ENCODE data around the gene CTTN. TPM values are rescaled to one million over a fixed set of nuclear protein-coding genes. Genes with fewer than 3 reads are reported as not detected.
"Not testable (repeated sequence)": the region's sequence is repeated elsewhere in the genome, so short reads cannot be mapped to it uniquely, and the experiment has no call there.

CTTN gene
- total RNA-seq, 2 experiments from 2014 or later: 49.6 to 52.6 TPM

- no peak for DNase-seq
- peaks cover 23% of the 10 kb centered on the region for H3K36me3 Mint-ChIP-seq
- H3K4me3 Mint-ChIP-seq: no peak overlapping the region
- POLR2A ChIA-PET: no interaction called here
- H3K27me3 Mint-ChIP-seq: no peaks in the 10 kb centered on the region
- intact Hi-C loops (cut with micrococcal nuclease): no loop called here
- CTCF ChIA-PET: interaction anchor here (0.5 kb wide), 1 partner anchor 64 kb away, joined by 3 read pairs; no protein-coding TSS in a partner anchor
- H3K27ac Mint-ChIP-seq: no peak overlapping the region
- no peaks in the 10 kb centered on the region for H3K4me1 Mint-ChIP-seq (ENCODE audit: low read depth)
- no peaks in the 10 kb centered on the region for H3K9me3 Mint-ChIP-seq
Measured at GRCh38 chr11:70383664-70384565, 14.4 kb upstream of the CTTN start.

GRCh38 chr11:70384566-70385152 is 13.7 kb upstream of the CTTN start:
- no peak overlapping the region for H3K4me3 Mint-ChIP-seq
- no peak overlapping the region for H3K27ac Mint-ChIP-seq
- no peak for DNase-seq
- H3K27me3 Mint-ChIP-seq: no peaks in the 10 kb centered on the region
- H3K9me3 Mint-ChIP-seq: no peaks in the 10 kb centered on the region
- no peaks in the 10 kb centered on the region for H3K4me1 Mint-ChIP-seq (ENCODE audit: low read depth)
- CTCF ChIA-PET: no interaction called here
- H3K36me3 Mint-ChIP-seq: peaks cover 23% of the 10 kb centered on the region
- POLR2A ChIA-PET: no interaction called here
- intact Hi-C loops (cut with micrococcal nuclease): no loop called here

- ChIA-PET CTCF (no interaction called here), POLR2A (no interaction called here)
- H3K9me3 Mint-ChIP-seq: no peaks in the 10 kb centered on the region
- no peak for DNase-seq
- H3K4me3 Mint-ChIP-seq: no peak overlapping the region
- no peak overlapping the region for H3K27ac Mint-ChIP-seq
- no peaks in the 10 kb centered on the region for H3K4me1 Mint-ChIP-seq (ENCODE audit: low read depth)
- intact Hi-C loops (cut with micrococcal nuclease): no loop called here
- peaks cover 2% of the 10 kb centered on the region for H3K27me3 Mint-ChIP-seq
- H3K36me3 Mint-ChIP-seq: peaks cover 19% of the 10 kb centered on the region
Measured at GRCh38 chr11:70387564-70387963, 10.8 kb upstream of the CTTN start.

GRCh38 chr11:70389201-70389600 is 9.1 kb upstream of the CTTN start:
- no peak overlapping the region for H3K27ac Mint-ChIP-seq
- CTCF ChIA-PET: no interaction called here
- peaks cover 8% of the 10 kb centered on the region for H3K27me3 Mint-ChIP-seq
- H3K4me1 Mint-ChIP-seq (ENCODE audit: low read depth): no peaks in the 10 kb centered on the region
- no peak overlapping the region for H3K4me3 Mint-ChIP-seq
- POLR2A ChIA-PET: no interaction called here
- DNase-seq: no peak
- peaks cover 15% of the 10 kb centered on the region for H3K36me3 Mint-ChIP-seq
- H3K9me3 Mint-ChIP-seq: no peaks in the 10 kb centered on the region
- intact Hi-C loops (cut with micrococcal nuclease): no loop called here

- H3K27ac Mint-ChIP-seq; intact Hi-C loops (cut with micrococcal nuclease); H3K9me3 Mint-ChIP-seq; H3K4me1 Mint-ChIP-seq (ENCODE audit: low read depth); H3K4me3 Mint-ChIP-seq; CTCF ChIA-PET; POLR2A ChIA-PET; H3K36me3 Mint-ChIP-seq; DNase-seq: not testable (repeated sequence)
- H3K27me3 Mint-ChIP-seq: peaks cover 13% of the 10 kb centered on the region
Measured at GRCh38 chr11:70390882-70391281, 7.4 kb upstream of the CTTN start.

- Mint-ChIP-seq H3K27me3 (peaks cover 25% of the 10 kb centered on the region), H3K4me1 (ENCODE audit: low read depth) (peaks cover 11% of the 10 kb centered on the region), H3K36me3 (peaks cover 2% of the 10 kb centered on the region), H3K4me3 (no peak overlapping the region), H3K27ac (no peak overlapping the region), H3K9me3 (no peaks in the 10 kb centered on the region)
- CTCF ChIA-PET: no interaction called here
- intact Hi-C loops (cut with micrococcal nuclease): no loop called here
- POLR2A ChIA-PET: no interaction called here
- no peak for DNase-seq
Measured at GRCh38 chr11:70394211-70394950, 3.9 kb upstream of the CTTN start.

- peak overlapping the region; percentile 77 for H3K4me3 Mint-ChIP-seq
- H3K36me3 Mint-ChIP-seq: peaks cover 2% of the 10 kb centered on the region
- ChIA-PET POLR2A (interaction anchor here (1.5 kb wide), 1 partner anchor 27 kb away, joined by 6 read pairs; no protein-coding TSS in a partner anchor), CTCF (no interaction called here)
- no peak overlapping the region for H3K27ac Mint-ChIP-seq
- peaks cover 30% of the 10 kb centered on the region for H3K27me3 Mint-ChIP-seq
- H3K9me3 Mint-ChIP-seq: no peaks in the 10 kb centered on the region
- intact Hi-C loops (cut with micrococcal nuclease): loop anchor here (5.0 kb wide), 1 partner anchor 195 kb away; the partner anchor contains the start of gene FADD
- no peak for DNase-seq
- H3K4me1 Mint-ChIP-seq (ENCODE audit: low read depth): peaks cover 24% of the 10 kb centered on the region
Measured at GRCh38 chr11:70397336-70397982, 870 bp upstream of the CTTN start.

- POLR2A ChIA-PET: interaction anchor here (1.5 kb wide), 1 partner anchor 25 kb away, joined by 6 read pairs; no protein-coding TSS in a partner anchor
- intact Hi-C loops (cut with micrococcal nuclease): loop anchor here (1.0 to 5.0 kb wide), 3 partner anchors 34 to 197 kb away; partner anchors contain the start of genes FADD and PPFIA1
- DNase-seq: peak; percentile 25
- H3K36me3 Mint-ChIP-seq: peaks cover 2% of the 10 kb centered on the region
- peaks cover 29% of the 10 kb centered on the region for H3K4me1 Mint-ChIP-seq (ENCODE audit: low read depth)
- no peaks in the 10 kb centered on the region for H3K9me3 Mint-ChIP-seq
- peak overlapping the region; percentile 71 for H3K4me3 Mint-ChIP-seq
- H3K27me3 Mint-ChIP-seq: peaks cover 24% of the 10 kb centered on the region
- CTCF ChIA-PET: no interaction called here
- no peak overlapping the region for H3K27ac Mint-ChIP-seq
Measured at GRCh38 chr11:70398834-70399680, 728 bp downstream of the CTTN start.

GRCh38 chr11:70399681-70400112 is 1.4 kb downstream of the CTTN start:
- peaks cover 23% of the 10 kb centered on the region for H3K27me3 Mint-ChIP-seq
- H3K27ac Mint-ChIP-seq: peak overlapping the region; percentile 23
- no peaks in the 10 kb centered on the region for H3K9me3 Mint-ChIP-seq
- CTCF ChIA-PET: no interaction called here
- POLR2A ChIA-PET: no interaction called here
- peaks cover 29% of the 10 kb centered on the region for H3K4me1 Mint-ChIP-seq (ENCODE audit: low read depth)
- intact Hi-C loops (cut with micrococcal nuclease): loop anchor here (2.0 to 5.0 kb wide), 2 partner anchors 129 to 197 kb away; partner anchors contain the start of genes FADD and PPFIA1
- peak overlapping the region; percentile 71 for H3K4me3 Mint-ChIP-seq
- DNase-seq: peak; percentile 18
- H3K36me3 Mint-ChIP-seq: peaks cover 2% of the 10 kb centered on the region

GRCh38 chr11:70400643-70401042 is 2.3 kb downstream of the CTTN start:
- H3K9me3 Mint-ChIP-seq: no peaks in the 10 kb centered on the region
- CTCF ChIA-PET: no interaction called here
- peaks cover 4% of the 10 kb centered on the region for H3K36me3 Mint-ChIP-seq
- POLR2A ChIA-PET: no interaction called here
- no peak overlapping the region for H3K27ac Mint-ChIP-seq
- peaks cover 20% of the 10 kb centered on the region for H3K27me3 Mint-ChIP-seq
- no peak overlapping the region for H3K4me3 Mint-ChIP-seq
- DNase-seq: peak; percentile 15
- intact Hi-C loops (cut with micrococcal nuclease): no loop called here
- H3K4me1 Mint-ChIP-seq (ENCODE audit: low read depth): peaks cover 29% of the 10 kb centered on the region

- ChIA-PET CTCF (no interaction called here), POLR2A (no interaction called here)
Measured at GRCh38 chr11:70402016-70402415, 3.7 kb downstream of the CTTN start.

More at GRCh38 chr11:70402016-70402415, 3.7 kb downstream of the CTTN start:
- Mint-ChIP-seq H3K4me3 (no peak overlapping the region), H3K9me3 (no peaks in the 10 kb centered on the region), H3K4me1 (ENCODE audit: low read depth) (peaks cover 29% of the 10 kb centered on the region), H3K36me3 (peaks cover 6% of the 10 kb centered on the region), H3K27me3 (peaks cover 15% of the 10 kb centered on the region), H3K27ac (no peak overlapping the region)
- DNase-seq: no peak
- intact Hi-C loops (cut with micrococcal nuclease): no loop called here
